Bronchial epithelial cell (primary cell): ENCODE data around the gene ADAMTS8. TPM values are rescaled to one million over a fixed set of nuclear protein-coding genes. Genes with fewer than 3 reads are reported as not detected.

ENCODE experiments used
- DNase-seq: peaks from one replicate; pipeline ENCODE4 v3.0.0-alpha.2; 2010; ENCODE audit warnings: low read depth
- FAIRE-seq: peaks from 2 replicates; lab custom pipeline; 2011; peaks lifted over from hg19 to GRCh38; lab: Jason Lieb, UNC
- H3K27me3 ChIP-seq: 2 replicates; pipeline ENCODE4 v1.5.1; 2011; ENCODE audit warnings: low read length; ENCODE audit not compliant: control insufficient read depth, insufficient read depth
- H3K36me3 ChIP-seq: 2 replicates; pipeline ENCODE4 v1.5.1; 2011; ENCODE audit warnings: low read length; ENCODE audit not compliant: control insufficient read depth, insufficient read depth
- H3K4me3 ChIP-seq: 2 replicates; pipeline ENCODE4 v1.5.1; 2011; ENCODE audit warnings: mild to moderate bottlenecking, low read depth, low read length, control low read depth
- total RNA-seq: library from RNA; depleted of rRNA; stranded (reverse); fragments of >200 nt; gene quantifications from 2 replicates; pipeline ENCODE4 v1.2.1, GENCODE V29; 2014
- TF ChIP-seq, protein P1 (sequence below): IDR thresholded peaks from 2 replicates; pipeline ENCODE4 v1.5.1; 2011; ENCODE audit warnings: mild to moderate bottlenecking, moderate library complexity, low read length, control low read depth, inconsistent platforms; ENCODE audit not compliant: insufficient read depth, severe bottlenecking

Gene ADAMTS8
- total RNA-seq, 1 donor from 2014 or later = not detected

- FAIRE-seq (no peak), DNase-seq (no peak)
- no peaks in the 10 kb centered on the region for H3K36me3 ChIP-seq
- TF ChIP-seq, protein P1, sequence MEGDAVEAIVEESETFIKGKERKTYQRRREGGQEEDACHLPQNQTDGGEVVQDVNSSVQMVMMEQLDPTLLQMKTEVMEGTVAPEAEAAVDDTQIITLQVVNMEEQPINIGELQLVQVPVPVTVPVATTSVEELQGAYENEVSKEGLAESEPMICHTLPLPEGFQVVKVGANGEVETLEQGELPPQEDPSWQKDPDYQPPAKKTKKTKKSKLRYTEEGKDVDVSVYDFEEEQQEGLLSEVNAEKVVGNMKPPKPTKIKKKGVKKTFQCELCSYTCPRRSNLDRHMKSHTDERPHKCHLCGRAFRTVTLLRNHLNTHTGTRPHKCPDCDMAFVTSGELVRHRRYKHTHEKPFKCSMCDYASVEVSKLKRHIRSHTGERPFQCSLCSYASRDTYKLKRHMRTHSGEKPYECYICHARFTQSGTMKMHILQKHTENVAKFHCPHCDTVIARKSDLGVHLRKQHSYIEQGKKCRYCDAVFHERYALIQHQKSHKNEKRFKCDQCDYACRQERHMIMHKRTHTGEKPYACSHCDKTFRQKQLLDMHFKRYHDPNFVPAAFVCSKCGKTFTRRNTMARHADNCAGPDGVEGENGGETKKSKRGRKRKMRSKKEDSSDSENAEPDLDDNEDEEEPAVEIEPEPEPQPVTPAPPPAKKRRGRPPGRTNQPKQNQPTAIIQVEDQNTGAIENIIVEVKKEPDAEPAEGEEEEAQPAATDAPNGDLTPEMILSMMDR = no peak
- H3K27me3 ChIP-seq = peaks cover 2% of the 10 kb centered on the region
- H3K4me3 ChIP-seq = no peak overlapping the region
These were observed 18.6 kb downstream of the ADAMTS8 start for GRCh38 chr11:130409594-130410388.

GRCh38 chr11:130408901-130409300, 19.5 kb downstream of the ADAMTS8 start:
- peaks cover 2% of the 10 kb centered on the region for H3K27me3 ChIP-seq
- no peak overlapping the region for H3K4me3 ChIP-seq
- DNase-seq (no peak), FAIRE-seq (no peak)
- TF ChIP-seq, protein P1 = no peak
- no peaks in the 10 kb centered on the region for H3K36me3 ChIP-seq

DNA sequence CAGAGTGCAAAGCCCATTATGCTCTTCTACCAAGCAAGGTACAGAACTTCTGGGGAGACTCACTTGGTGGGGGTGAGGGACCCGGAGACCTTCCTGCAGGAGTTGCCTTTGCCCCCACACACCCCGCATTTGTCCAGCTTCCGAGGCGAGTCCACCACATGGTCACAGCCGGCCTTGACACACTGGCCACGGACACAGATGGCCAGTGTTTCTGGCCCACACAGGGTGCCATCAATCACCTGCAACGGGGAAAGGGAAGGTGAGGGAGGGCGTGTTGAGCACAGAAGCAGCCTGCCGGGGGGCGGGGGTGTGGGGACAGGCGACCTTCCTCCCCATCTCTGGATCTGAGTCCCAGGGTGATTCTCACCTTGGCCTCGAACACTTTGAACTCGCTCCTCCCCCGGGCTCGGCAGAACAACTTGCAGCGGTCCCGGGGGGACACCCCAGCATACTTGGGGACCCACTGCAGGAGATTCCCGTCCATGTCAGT, 20.0 kb downstream of the ADAMTS8 start:
- H3K4me3 ChIP-seq = no peak overlapping the region
- no peaks in the 10 kb centered on the region for H3K36me3 ChIP-seq
- no peak for DNase-seq
- peaks cover 2% of the 10 kb centered on the region for H3K27me3 ChIP-seq
- no peak for FAIRE-seq
- TF ChIP-seq, protein P1 = no peak

DNA sequence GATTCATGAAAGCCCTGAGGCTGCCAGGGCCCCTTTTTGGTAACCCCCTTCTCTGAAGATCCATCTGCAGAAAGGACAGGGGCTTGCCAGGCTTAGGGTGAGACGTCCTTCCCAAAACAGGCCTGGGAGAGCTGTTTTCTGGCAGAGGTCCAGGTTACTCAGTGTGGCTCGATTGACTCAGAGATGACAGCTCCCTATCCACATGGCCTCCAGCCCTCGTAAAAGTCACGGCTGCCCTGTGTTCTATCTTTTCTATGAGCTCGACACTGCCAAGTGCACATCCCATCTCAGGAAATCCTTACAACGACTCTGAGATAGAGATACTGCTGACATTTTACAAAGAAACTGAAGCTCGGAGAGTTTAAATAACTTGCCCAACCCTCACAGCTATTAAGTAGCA, 20.4 kb downstream of the ADAMTS8 start:
- TF ChIP-seq, protein P1 = no peak
- DNase-seq (peak; percentile 93), FAIRE-seq (peak; percentile 50)
- Histone ChIP-seq H3K27me3 (peaks cover 2% of the 10 kb centered on the region), H3K36me3 (no peaks in the 10 kb centered on the region), H3K4me3 (no peak overlapping the region)

- H3K36me3 ChIP-seq = no peaks in the 10 kb centered on the region
- no peak for DNase-seq
- TF ChIP-seq, protein P1 = no peak
- H3K27me3 ChIP-seq = no peaks in the 10 kb centered on the region
- no peak for FAIRE-seq
- H3K4me3 ChIP-seq = no peak overlapping the region
These were observed 23.0 kb downstream of the ADAMTS8 start for GRCh38 chr11:130405428-130405827.

- no peak overlapping the region for H3K4me3 ChIP-seq
- DNase-seq (no peak), FAIRE-seq (no peak)
- H3K36me3 ChIP-seq = no peaks in the 10 kb centered on the region
- no peaks in the 10 kb centered on the region for H3K27me3 ChIP-seq
- TF ChIP-seq, protein P1 = no peak
These were observed 23.7 kb downstream of the ADAMTS8 start for GRCh38 chr11:130404727-130405126.
